Activated CD8-positive, alpha-beta T cell treated with anti-CD3 and anti-CD28 coated beads, Interleukin-2, amount 10 ng/mL, durations not matched to agents 7 days and 5 days (primary cell): Measurements from ENCODE around the gene ABO. TPM values are rescaled to one million over a fixed set of nuclear protein-coding genes. Genes with fewer than 3 reads are reported as not detected.
"Not testable (repeated sequence)": the region's sequence is repeated elsewhere in the genome, so short reads cannot be mapped to it uniquely, and the experiment has no call there.

Experiments used
- ATAC-seq: fragments of 150-1000 bp; cut with Tn5 transposase; one replicate; pipeline ENCODE4 v1.10.0; 2021; ENCODE audit warnings: moderate library complexity
- CTCF ChIA-PET: fragments of 350-600 bp; sonication (Branson Sonifier 250); formaldehyde crosslinking; loops from one replicate; lab custom pipeline; 2021; ENCODE audit warnings: antibody characterized with exemption; lab: Charles Lee
- POLR2A ChIA-PET: fragments of 350-600 bp; sonication (Branson Sonifier 250); formaldehyde crosslinking; loops from one replicate; lab custom pipeline; 2021; ENCODE audit warnings: antibody characterized with exemption; lab: Charles Lee
- DNase-seq: peaks from one replicate; pipeline ENCODE4 v3.0.0-alpha.2; 2020
- H3K27ac Mint-ChIP-seq: one replicate; pipeline ENCODE4 v1.8.0; 2021; ENCODE audit warnings: mild to moderate bottlenecking, mixed read lengths
- H3K27me3 Mint-ChIP-seq: one replicate; pipeline ENCODE4 v1.8.0; 2021; ENCODE audit warnings: low read depth, mixed read lengths
- H3K36me3 Mint-ChIP-seq: one replicate; pipeline ENCODE4 v1.8.0; 2021; ENCODE audit warnings: low read depth, mixed read lengths
- H3K4me1 Mint-ChIP-seq: one replicate; pipeline ENCODE4 v1.8.0; 2021; ENCODE audit warnings: low read depth, mixed read lengths
- H3K4me3 Mint-ChIP-seq: one replicate; pipeline ENCODE4 v1.8.0; 2021; ENCODE audit warnings: mild to moderate bottlenecking, mixed read lengths
- H3K9me3 Mint-ChIP-seq: one replicate; pipeline ENCODE4 v1.8.0; 2022; ENCODE audit warnings: mixed read lengths; ENCODE audit not compliant: insufficient read depth
- total RNA-seq, 2 experiments: library from RNA; stranded (reverse); gene quantifications; one replicate each; pipeline ENCODE4 v1.2.3, GENCODE V29; 2021

ABO gene
- total RNA-seq, 2 experiments from 2014 or later = not detected

DNA sequence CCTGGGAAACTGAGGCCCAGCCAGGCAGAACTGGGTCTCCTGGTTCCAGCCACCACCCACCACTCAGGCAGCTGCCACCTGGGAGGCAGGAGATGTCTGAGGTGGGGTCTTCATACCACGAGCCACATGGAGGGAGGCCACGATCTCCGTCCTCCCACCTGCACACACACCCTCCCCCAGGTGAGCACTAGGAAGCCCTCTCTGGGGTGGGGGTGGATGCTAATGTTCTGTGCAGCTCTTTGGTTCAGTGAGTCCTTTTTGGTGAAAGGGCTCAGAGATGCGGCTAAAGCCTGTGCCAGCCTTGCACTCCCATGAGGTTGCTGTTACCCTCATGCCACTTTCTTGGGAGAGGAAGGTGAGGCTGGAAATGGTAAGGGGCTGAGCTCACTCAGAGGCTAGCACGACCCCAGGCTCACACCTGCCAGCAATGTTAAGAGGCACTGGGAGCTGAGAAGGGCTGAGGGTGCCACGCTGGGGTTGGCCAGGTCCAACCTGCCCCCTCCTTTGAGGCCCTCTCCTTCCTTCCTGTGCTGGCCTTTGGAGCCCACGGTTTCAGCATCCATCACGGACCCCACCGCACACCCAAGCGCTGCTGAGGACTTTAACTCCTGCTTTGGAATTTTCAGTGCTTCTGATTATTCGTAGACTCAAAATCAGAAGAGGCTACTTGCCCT, 39.3 kb downstream of the ABO start:
- ATAC-seq = no peak
- H3K27ac Mint-ChIP-seq = no peak overlapping the region
- H3K4me3 Mint-ChIP-seq = no peak overlapping the region
- DNase-seq = no peak
- no peaks in the 10 kb centered on the region for H3K36me3 Mint-ChIP-seq
- POLR2A ChIA-PET = interaction anchor here (1.2 kb wide), 1 partner anchor 112 kb away, joined by 3 read pairs; the partner anchor contains the start of genes MED22 and RPL7A
- H3K27me3 Mint-ChIP-seq = peaks cover 4% of the 10 kb centered on the region
- H3K4me1 Mint-ChIP-seq = peaks cover 7% of the 10 kb centered on the region
- H3K9me3 Mint-ChIP-seq = no peaks in the 10 kb centered on the region
- CTCF ChIA-PET = no interaction called here

DNA sequence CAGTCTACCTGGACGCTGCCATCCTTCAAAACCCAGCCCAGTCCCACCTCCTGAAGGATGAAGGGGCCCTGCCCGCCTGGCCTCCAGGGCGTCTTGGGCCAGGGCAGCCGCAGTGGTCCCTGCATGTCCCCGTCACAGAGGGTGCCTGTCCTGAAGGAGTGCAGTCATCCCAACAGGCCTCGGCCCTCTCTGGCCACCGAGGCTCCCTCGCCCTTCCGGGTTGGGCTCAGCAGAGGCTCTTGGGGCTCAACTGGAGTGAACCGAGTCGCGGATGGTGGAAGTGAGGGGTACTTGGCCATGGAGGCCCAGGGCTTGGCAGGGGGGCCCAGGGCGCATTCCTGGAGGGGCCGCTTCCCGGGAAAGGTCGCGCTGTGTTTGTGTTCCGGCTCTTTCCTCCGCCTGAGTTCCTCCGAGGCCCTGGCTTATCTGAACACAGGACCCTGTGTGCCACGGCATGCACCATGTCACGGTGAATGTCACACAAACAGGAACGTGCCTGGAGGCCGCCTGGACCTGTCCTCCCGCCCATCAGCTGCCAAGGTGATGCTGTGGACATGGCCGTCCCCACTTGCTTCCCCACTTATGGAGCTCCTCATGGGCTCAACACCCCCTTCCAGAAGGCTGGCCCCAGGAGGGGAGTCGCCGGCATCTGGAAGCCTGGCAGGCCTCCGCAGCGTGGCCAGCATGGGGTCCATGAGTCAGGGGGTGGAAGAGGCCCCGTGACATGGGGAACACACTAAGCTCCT, 40.3 kb downstream of the ABO start:
- Mint-ChIP-seq H3K9me3 (no peaks in the 10 kb centered on the region), H3K36me3 (no peaks in the 10 kb centered on the region), H3K4me1 (peaks cover 7% of the 10 kb centered on the region), H3K27ac (no peak overlapping the region), H3K4me3 (no peak overlapping the region), H3K27me3 (peaks cover 4% of the 10 kb centered on the region)
- CTCF ChIA-PET = no interaction called here
- POLR2A ChIA-PET = interaction anchor here (1.2 kb wide), 1 partner anchor 113 kb away, joined by 3 read pairs; the partner anchor contains the start of genes MED22 and RPL7A
- no peak for ATAC-seq
- DNase-seq = no peak

DNA sequence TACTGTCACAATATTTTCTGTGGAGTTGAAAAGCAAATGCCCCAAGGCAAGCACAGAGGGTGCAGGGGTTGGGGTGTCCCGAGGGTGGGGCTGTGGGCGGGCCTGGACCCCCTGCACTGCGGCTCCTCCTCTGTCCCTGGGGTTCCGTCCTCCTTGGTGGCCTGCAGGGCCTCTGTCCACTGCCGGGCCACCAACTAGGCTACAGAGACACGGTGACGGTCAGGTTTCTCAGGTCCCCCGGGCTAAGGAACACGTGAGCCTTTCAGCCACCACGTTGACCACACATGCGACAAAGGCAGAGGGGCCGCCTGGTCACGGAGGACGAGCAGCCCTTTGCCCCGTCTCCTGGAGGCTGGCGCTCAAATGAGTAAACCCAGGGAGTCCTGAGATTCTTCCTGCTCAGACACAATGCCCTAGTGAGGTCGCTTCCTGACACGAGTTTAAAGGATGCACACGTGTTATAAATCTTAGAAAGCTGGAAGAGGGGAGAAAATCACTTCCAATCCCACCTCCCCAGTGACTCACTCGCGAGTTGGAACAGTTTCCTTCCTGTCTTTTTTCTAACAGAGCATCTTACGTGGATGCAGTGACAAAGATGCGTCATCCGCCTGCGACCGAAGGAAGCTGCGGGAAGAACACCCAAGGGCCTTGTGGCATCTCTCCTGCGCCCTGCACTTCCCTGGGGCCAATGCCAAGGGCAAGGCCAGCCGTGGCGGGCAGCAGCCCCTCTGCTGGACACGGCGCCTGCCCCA, 41.1 kb downstream of the ABO start:
- H3K36me3 Mint-ChIP-seq = no peaks in the 10 kb centered on the region
- ChIA-PET CTCF (no interaction called here), POLR2A (no interaction called here)
- peaks cover 4% of the 10 kb centered on the region for H3K27me3 Mint-ChIP-seq
- no peaks in the 10 kb centered on the region for H3K9me3 Mint-ChIP-seq
- H3K27ac Mint-ChIP-seq = no peak overlapping the region
- no peak for ATAC-seq
- no peak for DNase-seq
- peaks cover 4% of the 10 kb centered on the region for H3K4me1 Mint-ChIP-seq
- no peak overlapping the region for H3K4me3 Mint-ChIP-seq

DNA sequence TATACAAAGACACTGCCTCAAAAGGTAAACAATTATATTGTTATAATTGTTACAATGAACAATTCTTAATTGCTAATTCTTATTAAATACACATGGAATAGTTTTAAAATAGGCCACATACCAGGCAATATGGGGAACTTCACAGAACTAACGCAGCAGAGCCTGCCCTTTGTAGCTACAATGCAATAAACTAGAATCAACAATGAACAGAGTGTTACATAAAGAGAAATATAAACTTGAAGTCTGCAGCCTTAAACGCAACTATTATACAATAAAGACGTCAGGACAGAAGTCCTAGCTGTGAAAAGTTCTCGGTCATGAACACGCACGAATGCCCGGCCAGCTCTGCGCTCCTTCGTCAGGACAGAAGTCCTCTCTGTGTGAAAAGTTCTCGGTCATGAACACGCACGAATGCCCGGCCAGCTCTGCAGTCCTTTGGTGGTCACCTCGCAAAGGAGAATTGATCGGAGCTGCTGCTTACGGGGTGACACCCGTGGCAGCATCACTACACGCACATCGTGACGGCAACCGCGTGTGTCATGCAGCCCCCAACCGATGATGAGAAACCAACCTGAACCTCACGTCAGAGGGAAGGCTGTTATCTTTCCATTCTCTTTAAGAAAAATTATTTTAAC, 43.0 kb downstream of the ABO start:
- H3K4me3 Mint-ChIP-seq, POLR2A ChIA-PET, H3K4me1 Mint-ChIP-seq, H3K27me3 Mint-ChIP-seq, ATAC-seq, H3K27ac Mint-ChIP-seq, H3K9me3 Mint-ChIP-seq, H3K36me3 Mint-ChIP-seq, DNase-seq: not testable (repeated sequence)
- CTCF ChIA-PET = interaction anchor here (0.7 kb wide), 1 partner anchor 128 kb away, joined by 3 read pairs; no protein-coding TSS in a partner anchor

DNA sequence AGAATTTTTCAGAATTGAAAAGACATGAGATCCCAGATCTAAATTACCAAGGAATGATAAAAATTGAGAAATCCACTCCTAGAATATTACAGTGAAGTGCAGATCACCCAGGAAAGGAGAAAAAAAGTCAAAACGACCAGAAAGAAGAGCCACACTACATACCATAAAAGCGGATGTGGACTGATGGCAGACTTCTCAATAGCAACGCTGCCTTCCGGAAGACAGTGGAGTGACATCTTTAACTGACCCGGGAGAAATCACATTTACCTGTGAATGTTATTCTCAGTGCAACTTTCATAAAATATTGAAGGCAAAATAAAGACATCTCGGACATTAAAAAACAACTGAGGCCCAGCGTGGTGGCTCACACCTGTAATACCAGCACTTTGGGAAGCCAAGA, 44.5 kb downstream of the ABO start:
- H3K9me3 Mint-ChIP-seq, H3K27me3 Mint-ChIP-seq, H3K36me3 Mint-ChIP-seq, H3K4me3 Mint-ChIP-seq, POLR2A ChIA-PET, DNase-seq, H3K4me1 Mint-ChIP-seq, H3K27ac Mint-ChIP-seq, ATAC-seq: not testable (repeated sequence)
- CTCF ChIA-PET = interaction anchor here (1.5 kb wide), 1 partner anchor 9 kb away, joined by 4 read pairs; no protein-coding TSS in a partner anchor

DNA sequence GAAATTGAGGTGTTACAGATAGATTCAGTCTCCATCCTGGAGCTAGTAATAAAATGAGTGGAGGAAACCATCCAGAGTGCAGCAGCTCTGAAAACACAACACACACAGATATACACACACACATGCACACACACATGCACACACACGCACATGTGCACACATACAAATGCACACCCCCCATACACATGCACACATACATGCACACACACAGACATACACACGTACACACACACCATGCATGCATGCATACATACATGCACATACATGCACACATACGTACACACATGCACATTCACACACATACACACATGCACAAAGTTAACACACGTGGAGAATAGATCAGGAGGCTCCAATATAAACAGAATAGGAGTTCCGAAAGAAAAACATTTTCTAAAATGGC, 44.9 kb downstream of the ABO start:
- Mint-ChIP-seq H3K27me3 (no peaks in the 10 kb centered on the region), H3K4me1 (no peaks in the 10 kb centered on the region), H3K27ac (no peak overlapping the region), H3K4me3 (no peak overlapping the region), H3K9me3 (no peaks in the 10 kb centered on the region), H3K36me3 (no peaks in the 10 kb centered on the region)
- ChIA-PET POLR2A (no interaction called here), CTCF (interaction anchor here (1.5 kb wide), 1 partner anchor 10 kb away, joined by 4 read pairs; no protein-coding TSS in a partner anchor)
- ATAC-seq (no peak), DNase-seq (no peak)

DNA sequence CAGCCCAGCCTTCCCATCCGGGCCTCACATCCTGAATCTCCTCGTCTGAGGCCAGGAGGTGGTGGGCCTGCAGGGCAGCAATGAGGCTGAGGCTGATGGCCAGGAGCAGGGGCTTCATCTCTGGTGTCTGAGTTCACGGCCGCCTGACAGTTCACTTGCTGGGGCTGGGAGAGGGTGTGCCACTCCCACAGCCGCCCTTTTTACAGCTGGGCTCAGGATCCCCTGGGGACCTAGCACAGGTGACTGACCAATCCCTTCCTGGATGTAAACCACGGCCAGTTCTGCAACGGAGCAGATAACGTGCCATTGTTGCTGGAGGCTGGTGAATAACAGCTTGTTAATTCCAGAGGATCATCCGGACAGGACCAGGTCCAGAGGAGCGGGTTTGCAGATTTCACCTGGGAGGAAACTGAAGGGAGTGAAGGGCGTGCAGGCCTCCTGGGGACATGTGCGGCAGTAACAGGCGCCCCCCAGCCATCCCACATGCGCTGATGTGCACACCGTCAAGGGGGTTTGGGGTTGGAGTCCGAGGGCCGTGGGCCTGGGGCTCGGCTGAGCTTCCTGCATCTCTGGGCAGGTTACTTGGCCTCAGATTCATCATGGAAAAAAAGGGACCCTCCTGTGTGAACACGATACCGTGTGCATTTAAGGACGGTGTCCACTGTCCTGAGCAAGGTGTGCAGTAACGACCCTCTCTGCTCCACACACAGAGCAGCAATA, 46.4 kb downstream of the ABO start:
- DNase-seq, H3K4me1 Mint-ChIP-seq, H3K4me3 Mint-ChIP-seq, H3K27ac Mint-ChIP-seq, H3K27me3 Mint-ChIP-seq, H3K36me3 Mint-ChIP-seq, H3K9me3 Mint-ChIP-seq, POLR2A ChIA-PET, CTCF ChIA-PET, ATAC-seq: not testable (repeated sequence)

DNA sequence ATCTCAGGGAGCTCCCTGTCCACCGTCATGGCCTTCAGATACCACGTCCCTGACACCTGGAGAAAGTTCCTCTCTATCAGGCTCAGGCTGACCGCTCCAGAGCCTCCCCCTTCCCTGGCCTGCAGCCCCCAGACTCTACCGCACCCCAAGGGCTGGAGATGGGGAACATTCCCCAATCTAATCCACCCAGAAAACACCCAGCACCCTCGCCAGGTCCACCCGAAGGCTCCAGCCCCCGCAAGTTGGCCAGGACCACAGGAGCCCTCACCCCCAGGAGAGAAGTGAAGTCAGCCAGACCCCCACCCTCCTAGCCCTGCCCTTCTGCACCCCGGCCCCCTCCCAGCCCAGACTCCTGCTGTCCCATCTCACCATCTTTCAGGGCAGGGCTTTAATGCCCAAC, 47.0 kb downstream of the ABO start:
- H3K36me3 Mint-ChIP-seq, H3K4me3 Mint-ChIP-seq, CTCF ChIA-PET, ATAC-seq, POLR2A ChIA-PET, H3K27ac Mint-ChIP-seq, H3K4me1 Mint-ChIP-seq, H3K9me3 Mint-ChIP-seq, DNase-seq, H3K27me3 Mint-ChIP-seq: not testable (repeated sequence)

DNA sequence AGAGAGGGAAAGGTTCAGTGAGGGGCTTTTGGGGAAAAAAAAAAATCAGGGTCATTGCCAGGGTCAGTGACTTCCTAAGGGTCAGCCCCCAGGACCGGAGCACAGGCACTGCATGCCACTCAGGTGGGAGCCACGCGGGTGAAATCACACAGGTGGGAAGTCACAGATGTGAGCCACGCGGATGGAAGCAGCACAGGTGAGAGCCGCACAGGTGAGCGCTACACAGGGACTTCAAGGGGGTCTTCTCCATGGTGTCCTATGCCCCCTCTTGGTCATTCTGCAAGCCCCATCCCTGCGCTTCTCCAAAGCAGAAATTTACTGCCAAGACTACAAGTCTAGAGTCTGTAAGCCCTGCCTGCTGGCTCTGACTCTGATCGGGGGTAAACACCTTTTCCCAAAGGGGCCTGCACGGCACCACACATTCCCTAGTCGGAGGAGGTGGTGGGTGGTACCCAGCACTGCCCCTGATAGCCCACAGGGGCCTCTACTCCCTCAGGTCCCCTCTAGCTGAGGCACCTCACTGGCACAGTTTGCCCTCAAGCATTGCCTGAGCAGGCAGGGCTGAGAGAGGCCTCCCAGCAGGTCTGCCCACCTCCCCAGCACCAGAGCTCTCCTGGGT, 47.6 kb downstream of the ABO start:
- no peak overlapping the region for H3K4me3 Mint-ChIP-seq
- ChIA-PET POLR2A (no interaction called here), CTCF (no interaction called here)
- ATAC-seq = no peak
- no peak for DNase-seq
- no peaks in the 10 kb centered on the region for H3K36me3 Mint-ChIP-seq
- no peaks in the 10 kb centered on the region for H3K4me1 Mint-ChIP-seq
- H3K9me3 Mint-ChIP-seq = no peaks in the 10 kb centered on the region
- H3K27ac Mint-ChIP-seq = no peak overlapping the region
- H3K27me3 Mint-ChIP-seq = no peaks in the 10 kb centered on the region

DNA sequence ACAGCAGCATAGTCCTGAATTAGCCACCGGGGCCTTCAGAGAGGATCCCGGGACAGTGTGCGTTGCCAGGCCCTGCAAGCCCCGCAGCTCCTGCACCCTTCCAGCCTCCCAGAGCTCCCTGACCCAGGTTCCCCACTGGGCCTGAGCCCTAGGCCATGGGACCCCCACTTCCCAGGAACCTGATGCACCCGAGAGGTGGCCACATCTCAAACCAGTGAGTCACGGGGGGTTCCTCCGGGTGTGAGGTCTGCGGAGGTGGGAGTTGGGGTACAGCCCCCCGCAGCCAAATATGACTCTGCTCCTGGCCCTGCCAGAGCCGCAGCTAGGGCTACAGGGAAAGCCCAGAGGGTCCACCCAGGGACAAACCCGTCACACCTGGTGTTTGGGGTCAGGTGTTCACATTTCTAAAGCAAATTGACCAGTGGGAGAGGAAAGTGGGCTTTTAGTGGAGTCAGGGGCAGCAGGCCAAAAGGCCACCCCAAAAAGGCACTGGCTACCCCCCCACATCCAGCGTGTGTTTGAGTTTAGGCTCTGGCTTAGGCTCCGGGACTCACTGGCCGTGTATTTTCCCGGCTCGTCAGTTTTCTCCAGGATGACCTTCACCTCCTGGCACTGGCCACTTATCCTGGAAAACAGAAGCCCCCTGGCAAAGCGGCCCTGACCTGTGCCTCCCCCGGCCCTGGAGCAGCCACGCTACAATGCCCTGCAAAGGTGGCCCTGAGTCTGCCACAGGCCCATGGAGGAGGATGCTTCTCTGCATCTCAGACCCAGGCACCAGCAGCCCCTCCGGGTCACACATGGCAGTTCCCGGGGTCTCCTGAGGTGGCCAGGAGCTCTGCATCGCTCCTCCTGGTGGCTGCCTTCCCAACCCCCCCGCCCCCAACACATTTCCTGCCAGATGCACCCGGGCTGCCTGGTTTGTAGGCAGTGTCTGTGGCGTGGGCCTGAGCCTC, 48.5 kb downstream of the ABO start:
- H3K4me1 Mint-ChIP-seq = no peaks in the 10 kb centered on the region

More for the DNA sequence above, 48.5 kb downstream of the ABO start:
- H3K36me3 Mint-ChIP-seq = no peaks in the 10 kb centered on the region
- no peaks in the 10 kb centered on the region for H3K9me3 Mint-ChIP-seq
- no peaks in the 10 kb centered on the region for H3K27me3 Mint-ChIP-seq
- ChIA-PET CTCF (no interaction called here), POLR2A (no interaction called here)
- H3K4me3 Mint-ChIP-seq = no peak overlapping the region
- no peak for ATAC-seq
- H3K27ac Mint-ChIP-seq = no peak overlapping the region
- no peak for DNase-seq
